Right atrium auricular region (tissue), 2 donors: ENCODE data around the gene ABCA3. TPM values are rescaled to one million over a fixed set of nuclear protein-coding genes. Genes with fewer than 3 reads are reported as not detected.

ENCODE experiments used
- DNase-seq: peaks from one replicate; pipeline ENCODE4 v3.0.0-alpha.2; 2019; ENCODE audit warnings: low spot score
- H3K27ac ChIP-seq, 2 donors: fragments of 200-600 bp; sonication (generic); 1 replicate in 1 of 2; 2 replicates in 1 of 2; pipeline ENCODE4 v1.5.1; 2016 to 2019
- H3K27me3 ChIP-seq, 2 donors: fragments of 200-600 bp; sonication (generic); one replicate each; pipeline versions ENCODE4 v1.5.1 to v1.6.0; 2017 to 2019
- H3K36me3 ChIP-seq: fragments of 200-600 bp; sonication (generic); one replicate; pipeline ENCODE4 v1.5.1; 2016
- H3K4me1 ChIP-seq, 2 donors: fragments of 200-600 bp; sonication (generic); one replicate each; pipeline versions ENCODE4 v1.5.1 to v1.6.0; 2017 to 2019
- H3K4me3 ChIP-seq, 2 donors: fragments of 200-600 bp; sonication (generic); 1 replicate in 1 of 2; 2 replicates in 1 of 2; pipeline ENCODE4 v1.5.1; 2017 to 2019; ENCODE audit warnings: mild to moderate bottlenecking in 1 of 2, moderate library complexity in 1 of 2
- H3K9me3 ChIP-seq, 2 donors: fragments of 200-600 bp; sonication (generic); one replicate each; pipeline ENCODE4 v1.5.1; 2019
- CTCF ChIP-seq, 2 donors: fragments of 200-600 bp; sonication (generic); IDR thresholded peaks; one replicate each; pipeline ENCODE4 v1.5.1; 2019; ENCODE audit warnings: antibody characterized with exemption in 2 of 2
- total RNA-seq, 2 donors: library from RNA; depleted of rRNA; stranded (reverse); fragments of >200 nt; gene quantifications; one replicate each; pipeline ENCODE4 v1.1.0, GENCODE V29; 2016

ABCA3 gene
- total RNA-seq, 2 donors from 2014 or later, result 7.5 to 10.1 TPM

- Histone ChIP-seq H3K9me3 (no peaks in the 10 kb centered on the region), H3K4me3 (no peak overlapping the region), H3K4me1 (peaks cover 0 to 7% of the 10 kb centered on the region in 2 donors), H3K27me3 (no peaks in the 10 kb centered on the region), H3K36me3 (peaks cover 84% of the 10 kb centered on the region), H3K27ac (no peak overlapping the region)
- TF ChIP-seq CTCF (IDR thresholded peaks at IDR 0.05), result no peak
- no peak for DNase-seq
Measured at GRCh38 chr16:2256531-2257140, 83.9 kb downstream of the ABCA3 start.

GRCh38 chr16:2253293-2253692, 87.2 kb downstream of the ABCA3 start:
- Histone ChIP-seq H3K9me3 (no peaks in the 10 kb centered on the region), H3K4me3 (no peak overlapping the region), H3K36me3 (peaks cover 55% of the 10 kb centered on the region), H3K4me1 (peaks cover 0 to 18% of the 10 kb centered on the region in 2 donors), H3K27me3 (no peaks in the 10 kb centered on the region), H3K27ac (no peak overlapping the region)
- no peak for TF ChIP-seq CTCF (IDR thresholded peaks at IDR 0.05)
- no peak for DNase-seq

- Histone ChIP-seq H3K9me3 (no peaks in the 10 kb centered on the region), H3K27ac (no peak overlapping the region), H3K36me3 (peaks cover 50% of the 10 kb centered on the region), H3K4me3 (no peak overlapping the region), H3K27me3 (no peaks in the 10 kb centered on the region), H3K4me1 (peaks cover 0 to 18% of the 10 kb centered on the region in 2 donors)
- no peak for DNase-seq
- no peak for TF ChIP-seq CTCF (IDR thresholded peaks at IDR 0.05)
Measured at GRCh38 chr16:2252806-2253148, 87.8 kb downstream of the ABCA3 start.

- Histone ChIP-seq H3K4me1 (peaks cover 0 to 18% of the 10 kb centered on the region in 2 donors), H3K9me3 (no peaks in the 10 kb centered on the region), H3K36me3 (peaks cover 40% of the 10 kb centered on the region), H3K27me3 (no peaks in the 10 kb centered on the region), H3K4me3 (peak within 1 kb of the TSS; percentile 74 to 76), H3K27ac (peak within 1 kb of the TSS; percentile 86 to 91)
- peak; percentile 66 to 87 for TF ChIP-seq CTCF (IDR thresholded peaks at IDR 0.05)
- DNase-seq, result peak; percentile 94
Measured at GRCh38 chr16:2251296-2252111, 89.0 kb downstream of the ABCA3 start, which contains the start of gene ECI1. ECI1 (minus strand) TSS chr16:2251587; CDS start chr16:2251566, 21 bp downstream.

- Histone ChIP-seq H3K36me3 (peaks cover 40% of the 10 kb centered on the region), H3K9me3 (no peaks in the 10 kb centered on the region), H3K4me1 (peaks cover 0 to 18% of the 10 kb centered on the region in 2 donors), H3K4me3 (peak overlapping the region; percentile 74 to 76), H3K27ac (peak overlapping the region; percentile 86 to 91), H3K27me3 (no peaks in the 10 kb centered on the region)
- DNase-seq, result no peak
- no peak for TF ChIP-seq CTCF (IDR thresholded peaks at IDR 0.05)
Measured at GRCh38 chr16:2250652-2251295, 89.8 kb downstream of the ABCA3 start.
